MM.1S (cell line): ENCODE data around the gene SLC39A7.

ENCODE experiments used
- DNase-seq: peaks from one replicate; pipeline ENCODE4 v3.0.0-alpha.2; 2015
- H2AFZ ChIP-seq: fragments of 300-600 bp; sonication (generic); 2 replicates; pipeline ENCODE4 v1.6.0; 2016; ENCODE audit warnings: antibody characterized with exemption, low read length
- H3F3A ChIP-seq: fragments of 300-600 bp; sonication (generic); 2 replicates; pipeline ENCODE4 v1.6.1; 2016; ENCODE audit warnings: mild to moderate bottlenecking, antibody characterized with exemption, low read length, moderate library complexity, mixed read lengths; ENCODE audit not compliant: insufficient read depth
- H3K27ac ChIP-seq: fragments of 300-600 bp; sonication (generic); 2 replicates; pipeline ENCODE4 v1.5.1; 2016; ENCODE audit warnings: mild to moderate bottlenecking, low read length
- H3K27me3 ChIP-seq: fragments of 300-600 bp; sonication (generic); replicated peaks from 2 replicates; pipeline ENCODE4 v1.6.0; 2016; ENCODE audit warnings: low read length; ENCODE audit not compliant: insufficient read depth
- H3K36me3 ChIP-seq: fragments of 300-600 bp; sonication (generic); replicated peaks from 2 replicates; pipeline ENCODE4 v1.6.1; 2016; ENCODE audit warnings: mild to moderate bottlenecking, low read length, mixed read lengths; ENCODE audit not compliant: insufficient read depth
- H3K4me1 ChIP-seq: fragments of 300-600 bp; sonication (generic); 2 replicates; pipeline ENCODE4 v1.6.1; 2016; ENCODE audit warnings: low read length, mixed read lengths
- H3K4me2 ChIP-seq: fragments of 300-600 bp; sonication (generic); 2 replicates; pipeline ENCODE4 v1.6.0; 2016; ENCODE audit warnings: low read depth, low read length
- H3K4me3 ChIP-seq: fragments of 300-600 bp; sonication (generic); 2 replicates; pipeline ENCODE4 v1.5.1; 2016; ENCODE audit warnings: low read length, mixed read lengths
- H3K79me2 ChIP-seq: fragments of 300-600 bp; sonication (generic); 2 replicates; pipeline ENCODE4 v1.6.1; 2016; ENCODE audit warnings: mixed run types, low read length, mixed read lengths
- H3K9ac ChIP-seq: fragments of 300-600 bp; sonication (generic); 2 replicates; pipeline ENCODE4 v1.6.1; 2016; ENCODE audit warnings: low read length, mixed read lengths
- H3K9me2 ChIP-seq: fragments of 300-600 bp; sonication (generic); replicated peaks from 2 replicates; pipeline ENCODE4 v1.6.1; 2016; ENCODE audit warnings: mild to moderate bottlenecking, low read length, mixed read lengths; ENCODE audit not compliant: insufficient read depth
- H3K9me3 ChIP-seq: fragments of 300-600 bp; sonication (generic); replicated peaks from 2 replicates; pipeline ENCODE4 v1.6.1; 2016; ENCODE audit warnings: mild to moderate bottlenecking, low read length, mixed read lengths; ENCODE audit not compliant: insufficient read depth
- H4K20me1 ChIP-seq: fragments of 300-600 bp; sonication (generic); 2 replicates; pipeline ENCODE4 v1.6.1; 2016; ENCODE audit warnings: mild to moderate bottlenecking, low read length, moderate library complexity, mixed read lengths; ENCODE audit not compliant: insufficient read depth
- EZH2 ChIP-seq: fragments of 300-600 bp; sonication (generic); optimal IDR thresholded peaks from 2 replicates; pipeline ENCODE3; 2017; ENCODE audit warnings: low read depth, mild to moderate bottlenecking, antibody characterized with exemption, low read length, mixed read lengths
- EZH2phosphoT487 ChIP-seq: fragments of 300-600 bp; sonication (generic); IDR thresholded peaks from 2 replicates; pipeline ENCODE4 v1.6.1; 2018; ENCODE audit warnings: antibody characterized with exemption, low read length
- TF ChIP-seq, protein P1 (sequence below): fragments of 300-600 bp; sonication (generic); IDR thresholded peaks from 2 replicates; pipeline ENCODE4 v1.5.1; 2016; ENCODE audit warnings: antibody characterized with exemption, low read length, mixed read lengths

Gene SLC39A7

DNA sequence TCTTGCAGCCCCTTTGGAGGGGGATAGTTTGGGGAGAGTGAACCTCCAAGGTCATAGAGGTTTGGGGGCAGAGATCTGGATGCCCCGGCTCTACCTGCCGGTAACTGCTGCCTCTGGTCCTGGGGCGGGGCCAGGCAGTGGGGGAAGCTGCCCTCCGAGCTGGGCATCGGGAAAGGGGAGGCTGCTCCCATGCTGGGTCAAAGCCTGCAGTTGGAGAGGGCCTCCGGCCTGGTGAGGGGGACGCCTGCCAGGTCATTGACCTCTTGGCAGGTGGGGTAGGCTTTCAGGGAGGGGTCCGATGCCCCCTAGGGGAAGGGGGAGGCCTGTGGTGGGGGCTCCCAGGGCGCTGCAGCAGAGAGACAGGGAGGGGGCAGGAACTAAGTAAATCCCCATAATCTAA lies 15.5 kb upstream of the SLC39A7 start:
- Histone ChIP-seq H3K9me2 (no peaks in the 10 kb centered on the region), H3K4me3 (no peak overlapping the region), H4K20me1 (no peaks in the 10 kb centered on the region), H2AFZ (no peak overlapping the region), H3K36me3 (no peaks in the 10 kb centered on the region), H3K27me3 (no peaks in the 10 kb centered on the region; the same call in 1 of the 2 replicates), H3F3A (no peaks in the 10 kb centered on the region), H3K9me3 (no peaks in the 10 kb centered on the region), H3K4me1 (peaks cover 9% of the 10 kb centered on the region), H3K79me2 (no peaks in the 10 kb centered on the region), H3K4me2 (no peak overlapping the region), H3K27ac (no peak overlapping the region), H3K9ac (no peak overlapping the region)
- no peak for TF ChIP-seq EZH2phosphoT487
- TF ChIP-seq, protein P1, sequence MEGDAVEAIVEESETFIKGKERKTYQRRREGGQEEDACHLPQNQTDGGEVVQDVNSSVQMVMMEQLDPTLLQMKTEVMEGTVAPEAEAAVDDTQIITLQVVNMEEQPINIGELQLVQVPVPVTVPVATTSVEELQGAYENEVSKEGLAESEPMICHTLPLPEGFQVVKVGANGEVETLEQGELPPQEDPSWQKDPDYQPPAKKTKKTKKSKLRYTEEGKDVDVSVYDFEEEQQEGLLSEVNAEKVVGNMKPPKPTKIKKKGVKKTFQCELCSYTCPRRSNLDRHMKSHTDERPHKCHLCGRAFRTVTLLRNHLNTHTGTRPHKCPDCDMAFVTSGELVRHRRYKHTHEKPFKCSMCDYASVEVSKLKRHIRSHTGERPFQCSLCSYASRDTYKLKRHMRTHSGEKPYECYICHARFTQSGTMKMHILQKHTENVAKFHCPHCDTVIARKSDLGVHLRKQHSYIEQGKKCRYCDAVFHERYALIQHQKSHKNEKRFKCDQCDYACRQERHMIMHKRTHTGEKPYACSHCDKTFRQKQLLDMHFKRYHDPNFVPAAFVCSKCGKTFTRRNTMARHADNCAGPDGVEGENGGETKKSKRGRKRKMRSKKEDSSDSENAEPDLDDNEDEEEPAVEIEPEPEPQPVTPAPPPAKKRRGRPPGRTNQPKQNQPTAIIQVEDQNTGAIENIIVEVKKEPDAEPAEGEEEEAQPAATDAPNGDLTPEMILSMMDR: no peak
- TF ChIP-seq EZH2: no peak
- DNase-seq: no peak

GRCh38 chr6:33185654-33186187 lies 14.9 kb upstream of the SLC39A7 start:
- Histone ChIP-seq H3K9ac (no peak overlapping the region), H3K4me2 (no peak overlapping the region)
- no peak for DNase-seq

GRCh38 chr6:33187809-33188208 lies 12.9 kb upstream of the SLC39A7 start:
- TF ChIP-seq, protein P1: no peak
- TF ChIP-seq EZH2phosphoT487 (no peak), EZH2 (no peak)
- Histone ChIP-seq H3K27me3 (peaks cover 9% of the 10 kb centered on the region), H3K9me3 (no peaks in the 10 kb centered on the region), H3K9me2 (no peaks in the 10 kb centered on the region), H3K4me1 (peaks cover 9% of the 10 kb centered on the region), H3K27ac (no peak overlapping the region), H3K79me2 (no peaks in the 10 kb centered on the region), H4K20me1 (no peaks in the 10 kb centered on the region), H3F3A (no peaks in the 10 kb centered on the region), H3K36me3 (no peaks in the 10 kb centered on the region), H3K4me2 (no peak overlapping the region), H2AFZ (no peak overlapping the region), H3K4me3 (no peak overlapping the region), H3K9ac (no peak overlapping the region)
- no peak for DNase-seq

More at GRCh38 chr6:33185654-33186187, 14.9 kb upstream of the SLC39A7 start:
- no peaks in the 10 kb centered on the region for H3K9me2 ChIP-seq
- H3K27me3 ChIP-seq: no peaks in the 10 kb centered on the region; the same call in 1 of the 2 replicates
- H3K36me3 ChIP-seq: no peaks in the 10 kb centered on the region
- H3K27ac ChIP-seq: no peak overlapping the region
- H3K79me2 ChIP-seq: no peaks in the 10 kb centered on the region
- peaks cover 9% of the 10 kb centered on the region for H3K4me1 ChIP-seq
- no peaks in the 10 kb centered on the region for H3K9me3 ChIP-seq
- H2AFZ ChIP-seq: no peak overlapping the region
- H4K20me1 ChIP-seq: no peaks in the 10 kb centered on the region
- H3F3A ChIP-seq: no peaks in the 10 kb centered on the region
- no peak overlapping the region for H3K4me3 ChIP-seq
- no peak for TF ChIP-seq EZH2
- TF ChIP-seq, protein P1: no peak
- TF ChIP-seq EZH2phosphoT487: no peak
